ENCODE results near the gene NOCT. TPM values are rescaled to one million over a fixed set of nuclear protein-coding genes. Genes with fewer than 3 reads are reported as not detected.
"Not testable (repeated sequence)": the region's sequence is repeated elsewhere in the genome, so short reads cannot be mapped to it uniquely, and the experiment has no call there.

NOCT gene
- polyA plus RNA-seq, 2 of the 4 experiments (the other 2 are of a cell fraction) = 5.3 to 6.8 TPM

GRCh38 chr4:139005774-139006173 lies 9.8 kb upstream of the NOCT start:
- Histone ChIP-seq H3K27ac (no peak overlapping the region), H3K4me1 (peaks cover 5% of the 10 kb centered on the region; the same call in 1 of the 3 replicates), H3K4me3 (no peak overlapping the region), H3K4me2 (no peak overlapping the region), H3K9me3 (0 out of 3 replicates have a peak, but pooled peaks cover 7% of the 10 kb centered on the region)
- ChIA-PET POLR2A (no interaction called here), CTCF (no interaction called here)
- no peak for TF ChIP-seq ATOH8 (CRISPR knock-in tag; IDR thresholded peaks at IDR 0.05; ENCODE audit: low read depth)
- TF ChIP-seq BCL3 (IDR thresholded peaks at IDR 0.05) = no peak
- no peak for TF ChIP-seq ZFP36 (IDR thresholded peaks at IDR 0.05; ENCODE audit: borderline replicate concordance, partially characterized antibody)
- TF ChIP-seq HEYL (CRISPR knock-in tag; IDR thresholded peaks at IDR 0.05) = no peak
- TF ChIP-seq CBX8 (IDR thresholded peaks at IDR 0.05) = no peak
- no peak for TF ChIP-seq HOXA7 (CRISPR knock-in tag; IDR thresholded peaks at IDR 0.05)
- no peak for TF ChIP-seq RNF2 (IDR thresholded peaks at IDR 0.05; ENCODE audit: borderline replicate concordance, low read depth)
- TF ChIP-seq RARB (CRISPR knock-in tag; IDR thresholded peaks at IDR 0.05) = no peak
- FAIRE-seq (no peak), ATAC-seq (no peak), DNase-seq (ENCODE audit: low read depth in 1 of 2, low spot score in 1 of 2) (no peak)
- WGBS (ENCODE audit: missing lambda C conversion rate) = 96% methylated on average over 5 of the region's 5 CpGs

- Histone ChIP-seq H3K4me3 (no peak overlapping the region), H3K4me2 (no peak overlapping the region), H3K27ac (no peak overlapping the region), H3K4me1 (peaks cover 5% of the 10 kb centered on the region; the same call in 1 of the 3 replicates), H3K9me3 (0 out of 3 replicates have a peak, but pooled peaks cover 7% of the 10 kb centered on the region)
- ATAC-seq = no peak
- no peak for FAIRE-seq
- CTCF ChIA-PET = interaction anchor here (2.0 kb wide), 1 partner anchor 23 kb away, joined by 7 read pairs; no protein-coding TSS in a partner anchor
- 91% methylated on average over 2 of the region's 2 CpGs for WGBS (ENCODE audit: missing lambda C conversion rate)
- POLR2A ChIA-PET = no interaction called here
- TF ChIP-seq NPAS2 (CRISPR knock-in tag; IDR thresholded peaks at IDR 0.05; ENCODE audit: borderline replicate concordance) = no peak
- no peak for TF ChIP-seq NFE2L2 (conservative IDR thresholded peaks at IDR 0.05; ENCODE audit: low read length)
- no peak for TF ChIP-seq PBX3 (IDR thresholded peaks at IDR 0.05)
- no peak for TF ChIP-seq USF2 (IDR thresholded peaks at IDR 0.05)
- no peak for TF ChIP-seq CTCF (IDR thresholded peaks at IDR 0.05)
- no peak for TF ChIP-seq RNF2 (IDR thresholded peaks at IDR 0.05; ENCODE audit: borderline replicate concordance, low read depth)
- no peak for TF ChIP-seq ELK1 (IDR thresholded peaks at IDR 0.05; ENCODE audit: low read depth, low read length)
- DNase-seq (ENCODE audit: low read depth in 1 of 2, low spot score in 1 of 2) = no peak
Measured at GRCh38 chr4:139007640-139008039, 7.9 kb upstream of the NOCT start.

GRCh38 chr4:139008278-139008677 lies 7.3 kb upstream of the NOCT start:
- WGBS (ENCODE audit: missing lambda C conversion rate) = 93% methylated on average over 6 of the region's 7 CpGs
- H3K4me2 ChIP-seq; POLR2A ChIA-PET; DNase-seq (ENCODE audit: low read depth in 1 of 2, low spot score in 1 of 2); ATAC-seq; FAIRE-seq; H3K4me3 ChIP-seq; H3K27ac ChIP-seq; H3K9me3 ChIP-seq: not testable (repeated sequence)
- peaks cover 10% of the 10 kb centered on the region for H3K4me1 ChIP-seq
- CTCF ChIA-PET = interaction anchor here (2.0 kb wide), 1 partner anchor 22 kb away, joined by 7 read pairs; no protein-coding TSS in a partner anchor

All from A549 (cell line).